Measurements from ENCODE around the gene LRRC37A.
A peak's percentile ranks its signal among the peaks of the same experiment; 100 is the strongest.
"Not testable (repeated sequence)": the region's sequence is repeated elsewhere in the genome, so short reads cannot be mapped to it uniquely, and the experiment has no call there.

The LRRC37A gene

GRCh38 chr17:46286764-46287221 is 8.1 kb upstream of the LRRC37A start:
- not testable (repeated sequence) for H3K27ac ChIP-seq (ENCODE audit: poor library complexity, severe bottlenecking); H3K36me3 ChIP-seq (ENCODE audit: low read depth); H3K9me3 ChIP-seq (ENCODE audit: severe bottlenecking); H3K4me3 ChIP-seq (ENCODE audit: severe bottlenecking); H3K27me3 ChIP-seq (ENCODE audit: insufficient read depth, poor library complexity, severe bottlenecking); DNase-seq (ENCODE audit: low spot score); H3K4me1 ChIP-seq (ENCODE audit: insufficient read depth, poor library complexity, severe bottlenecking)
- TF ChIP-seq CTCF (IDR thresholded peaks at IDR 0.05; ENCODE audit: poor library complexity, severe bottlenecking) = peak; percentile 95
- peak; percentile 67 for ATAC-seq (ENCODE audit: low read depth)

- H3K36me3 ChIP-seq (ENCODE audit: low read depth); DNase-seq (ENCODE audit: low spot score); ATAC-seq (ENCODE audit: low read depth); H3K9me3 ChIP-seq (ENCODE audit: severe bottlenecking); H3K27ac ChIP-seq (ENCODE audit: poor library complexity, severe bottlenecking); H3K4me3 ChIP-seq (ENCODE audit: severe bottlenecking); H3K4me1 ChIP-seq (ENCODE audit: insufficient read depth, poor library complexity, severe bottlenecking); H3K27me3 ChIP-seq (ENCODE audit: insufficient read depth, poor library complexity, severe bottlenecking): not testable (repeated sequence)
These were observed 7.3 kb upstream of the LRRC37A start for GRCh38 chr17:46287587-46287986.

GRCh38 chr17:46290906-46291546 is 3.9 kb upstream of the LRRC37A start:
- H3K27ac ChIP-seq (ENCODE audit: poor library complexity, severe bottlenecking); ATAC-seq (ENCODE audit: low read depth); H3K36me3 ChIP-seq (ENCODE audit: low read depth); H3K27me3 ChIP-seq (ENCODE audit: insufficient read depth, poor library complexity, severe bottlenecking); DNase-seq (ENCODE audit: low spot score); H3K4me1 ChIP-seq (ENCODE audit: insufficient read depth, poor library complexity, severe bottlenecking); H3K4me3 ChIP-seq (ENCODE audit: severe bottlenecking); H3K9me3 ChIP-seq (ENCODE audit: severe bottlenecking): not testable (repeated sequence)

GRCh38 chr17:46291618-46292017 is 3.3 kb upstream of the LRRC37A start:
- H3K36me3 ChIP-seq (ENCODE audit: low read depth); H3K4me3 ChIP-seq (ENCODE audit: severe bottlenecking); H3K27me3 ChIP-seq (ENCODE audit: insufficient read depth, poor library complexity, severe bottlenecking); H3K4me1 ChIP-seq (ENCODE audit: insufficient read depth, poor library complexity, severe bottlenecking); H3K9me3 ChIP-seq (ENCODE audit: severe bottlenecking); ATAC-seq (ENCODE audit: low read depth); DNase-seq (ENCODE audit: low spot score); H3K27ac ChIP-seq (ENCODE audit: poor library complexity, severe bottlenecking): not testable (repeated sequence)

GRCh38 chr17:46341220-46341619 is 46.3 kb downstream of the LRRC37A start:
- not testable (repeated sequence) for H3K27ac ChIP-seq (ENCODE audit: poor library complexity, severe bottlenecking); H3K9me3 ChIP-seq (ENCODE audit: severe bottlenecking); ATAC-seq (ENCODE audit: low read depth); DNase-seq (ENCODE audit: low spot score); H3K36me3 ChIP-seq (ENCODE audit: low read depth); H3K4me3 ChIP-seq (ENCODE audit: severe bottlenecking); H3K4me1 ChIP-seq (ENCODE audit: insufficient read depth, poor library complexity, severe bottlenecking); H3K27me3 ChIP-seq (ENCODE audit: insufficient read depth, poor library complexity, severe bottlenecking)

- H3K4me3 ChIP-seq (ENCODE audit: severe bottlenecking); H3K27me3 ChIP-seq (ENCODE audit: insufficient read depth, poor library complexity, severe bottlenecking); H3K36me3 ChIP-seq (ENCODE audit: low read depth); ATAC-seq (ENCODE audit: low read depth); H3K27ac ChIP-seq (ENCODE audit: poor library complexity, severe bottlenecking); H3K9me3 ChIP-seq (ENCODE audit: severe bottlenecking); H3K4me1 ChIP-seq (ENCODE audit: insufficient read depth, poor library complexity, severe bottlenecking); DNase-seq (ENCODE audit: low spot score): not testable (repeated sequence)
These were observed 47.2 kb downstream of the LRRC37A start for GRCh38 chr17:46342131-46342530.

- not testable (repeated sequence) for DNase-seq (ENCODE audit: low spot score); H3K9me3 ChIP-seq (ENCODE audit: severe bottlenecking); H3K27ac ChIP-seq (ENCODE audit: poor library complexity, severe bottlenecking); ATAC-seq (ENCODE audit: low read depth); H3K4me1 ChIP-seq (ENCODE audit: insufficient read depth, poor library complexity, severe bottlenecking); H3K4me3 ChIP-seq (ENCODE audit: severe bottlenecking); H3K36me3 ChIP-seq (ENCODE audit: low read depth); H3K27me3 ChIP-seq (ENCODE audit: insufficient read depth, poor library complexity, severe bottlenecking)
These were observed 53.4 kb downstream of the LRRC37A start for GRCh38 chr17:46348345-46348744.

- H3K4me1 ChIP-seq (ENCODE audit: insufficient read depth, poor library complexity, severe bottlenecking); H3K27ac ChIP-seq (ENCODE audit: poor library complexity, severe bottlenecking); ATAC-seq (ENCODE audit: low read depth); DNase-seq (ENCODE audit: low spot score); H3K36me3 ChIP-seq (ENCODE audit: low read depth); H3K9me3 ChIP-seq (ENCODE audit: severe bottlenecking); H3K27me3 ChIP-seq (ENCODE audit: insufficient read depth, poor library complexity, severe bottlenecking); H3K4me3 ChIP-seq (ENCODE audit: severe bottlenecking): not testable (repeated sequence)
These were observed 54.1 kb downstream of the LRRC37A start for GRCh38 chr17:46349060-46349459.

- H3K27me3 ChIP-seq (ENCODE audit: insufficient read depth, poor library complexity, severe bottlenecking); ATAC-seq (ENCODE audit: low read depth); DNase-seq (ENCODE audit: low spot score); H3K36me3 ChIP-seq (ENCODE audit: low read depth); H3K4me3 ChIP-seq (ENCODE audit: severe bottlenecking); H3K4me1 ChIP-seq (ENCODE audit: insufficient read depth, poor library complexity, severe bottlenecking); H3K27ac ChIP-seq (ENCODE audit: poor library complexity, severe bottlenecking); H3K9me3 ChIP-seq (ENCODE audit: severe bottlenecking): not testable (repeated sequence)
These were observed 58.9 kb downstream of the LRRC37A start for GRCh38 chr17:46353856-46354255.

GRCh38 chr17:46361145-46361735 is 66.3 kb downstream of the LRRC37A start:
- H3K4me3 ChIP-seq (ENCODE audit: severe bottlenecking); H3K4me1 ChIP-seq (ENCODE audit: insufficient read depth, poor library complexity, severe bottlenecking); DNase-seq (ENCODE audit: low spot score); H3K9me3 ChIP-seq (ENCODE audit: severe bottlenecking); H3K36me3 ChIP-seq (ENCODE audit: low read depth); H3K27ac ChIP-seq (ENCODE audit: poor library complexity, severe bottlenecking); H3K27me3 ChIP-seq (ENCODE audit: insufficient read depth, poor library complexity, severe bottlenecking): not testable (repeated sequence)
- ATAC-seq (ENCODE audit: low read depth) = peak; percentile 44

GRCh38 chr17:46361755-46362154 is 66.8 kb downstream of the LRRC37A start, which contains the start of gene ARL17B:
Gene ARL17B, minus strand, starts transcription at chr17:46361766. Its CDS starts 3,369 bp downstream, at chr17:46358397.
- not testable (repeated sequence) for H3K36me3 ChIP-seq (ENCODE audit: low read depth); H3K4me3 ChIP-seq (ENCODE audit: severe bottlenecking); H3K27me3 ChIP-seq (ENCODE audit: insufficient read depth, poor library complexity, severe bottlenecking); H3K27ac ChIP-seq (ENCODE audit: poor library complexity, severe bottlenecking); H3K4me1 ChIP-seq (ENCODE audit: insufficient read depth, poor library complexity, severe bottlenecking); H3K9me3 ChIP-seq (ENCODE audit: severe bottlenecking)
- DNase-seq (ENCODE audit: low spot score) = peak; percentile 77
- ATAC-seq (ENCODE audit: low read depth) = peak; percentile 98
